Lung (tissue), 12 donors: ENCODE results near the gene HIBADH. TPM values are rescaled to one million over a fixed set of nuclear protein-coding genes. Genes with fewer than 3 reads are reported as not detected.
"Not testable (repeated sequence)": the region's sequence is repeated elsewhere in the genome, so short reads cannot be mapped to it uniquely, and the experiment has no call there.

ENCODE experiments used
- ATAC-seq: fragments of 200-7000 bp; cut with Tn5 transposase; one replicate; pipeline ENCODE4 v1.9.1; 2020; ENCODE audit warnings: moderate number of reproducible peaks; ENCODE audit not compliant: insufficient read depth, low FRiP score
- DNase-seq, 3 donors: peaks; one replicate each; pipeline ENCODE4 v3.0.0-alpha.2; 2013 to 2017
- H3K27ac ChIP-seq, 2 donors: one replicate each; pipeline ENCODE4 v1.5.1; 2013; ENCODE audit warnings: mild to moderate bottlenecking in 2 of 2, moderate library complexity in 2 of 2, control low read depth in 1 of 2, inconsistent platforms in 1 of 2, low read depth in 1 of 2, low read length in 1 of 2
- H3K27me3 ChIP-seq, 3 donors: one replicate each; pipeline ENCODE4 v1.5.1; 2013; ENCODE audit warnings: low read length in 2 of 3; ENCODE audit not compliant: control insufficient read depth in 3 of 3, insufficient read depth in 3 of 3
- H3K36me3 ChIP-seq, 4 donors: one replicate each; pipeline ENCODE4 v1.5.1; 2013; ENCODE audit warnings: low read length in 4 of 4, mild to moderate bottlenecking in 1 of 4, moderate library complexity in 1 of 4; ENCODE audit not compliant: control insufficient read depth in 4 of 4, insufficient read depth in 4 of 4
- H3K4me1 ChIP-seq, 5 donors: one replicate each; pipeline ENCODE4 v1.5.1; 2013; ENCODE audit warnings: low read length in 5 of 5, mild to moderate bottlenecking in 2 of 5, moderate library complexity in 1 of 5; ENCODE audit not compliant: control insufficient read depth in 5 of 5, insufficient read depth in 5 of 5
- H3K4me3 ChIP-seq: one replicate; pipeline ENCODE4 v1.5.1; 2013; ENCODE audit warnings: mild to moderate bottlenecking, control low read depth, moderate library complexity
- H3K9ac ChIP-seq, 2 donors: one replicate each; pipeline ENCODE4 v1.5.1; 2013; ENCODE audit warnings: low read length in 2 of 2, control low read depth in 1 of 2; ENCODE audit not compliant: insufficient read depth in 1 of 2
- H3K9me3 ChIP-seq, 4 donors: one replicate each; pipeline ENCODE4 v1.5.1; 2013; ENCODE audit warnings: low read length in 3 of 4, mild to moderate bottlenecking in 1 of 4, moderate library complexity in 1 of 4; ENCODE audit not compliant: control insufficient read depth in 4 of 4, insufficient read depth in 3 of 4
- CTCF ChIP-seq: IDR thresholded peaks from 2 replicates; pipeline ENCODE4 v1.5.1; 2012; ENCODE audit warnings: mild to moderate bottlenecking; ENCODE audit errors: control extremely low read depth, extremely low read depth
- WGBS, 2 donors: extraction: QIAGEN DNeasy Blood & Tissue Kit; methylation state at CpG; one replicate each; pipeline ENCODE4 v1.1.7; 2013; 5-methylcytosine and 5-hydroxymethylcytosine counted together
- polyA plus RNA-seq, 2 donors: library from polyadenylated mRNA; stranded (reverse); fragments of 200-250 nt; gene quantifications; one replicate each; pipeline ENCODE4 v1.2.1, GENCODE V29; 2013
- total RNA-seq, 2 donors: library from RNA; depleted of rRNA in 1 of 2; stranded (reverse); fragments of >200 nt in 1 of 2; gene quantifications; one replicate each; pipeline ENCODE4 v1.2.1, GENCODE V29; 2014 to 2021
- donor health status: control.
- donor health status: control.
- donor health status: Bipolar disorder and iron deficiency.
- donor health status: healthy.
- donor health status: DM: yes; HTN: yes; CAD: no.

HIBADH gene
- total and polyA plus RNA-seq, 4 donors = 13.7 to 39.2 (median 17.4) TPM

- Histone ChIP-seq H3K27ac (no peak overlapping the region), H3K9ac (no peak overlapping the region), H3K36me3 (no peaks in the 10 kb centered on the region), H3K27me3 (peaks cover 0 to 3% (median 0%) of the 10 kb centered on the region in 3 donors), H3K4me1 (peaks cover 0 to 6% (median 2%) of the 10 kb centered on the region in 5 donors), H3K9me3 (peaks cover 0 to 6% (median 0%) of the 10 kb centered on the region in 4 donors), H3K4me3 (no peak overlapping the region)
- ATAC-seq (no peak), DNase-seq (no peak)
- 85 to 94% methylated on average over 2 of the region's 2 CpGs for WGBS, 2 donors
- TF ChIP-seq CTCF = no peak
Measured at GRCh38 chr7:27510541-27510940, 152.1 kb downstream of the HIBADH start.

- WGBS, 2 donors = 95% methylated on average over 2 of the region's 2 CpGs
- not testable (repeated sequence) for ATAC-seq, H3K9me3 ChIP-seq, H3K4me3 ChIP-seq, H3K27ac ChIP-seq, DNase-seq, H3K4me1 ChIP-seq, H3K9ac ChIP-seq, H3K27me3 ChIP-seq, H3K36me3 ChIP-seq
Measured at GRCh38 chr7:27501879-27502278, 160.8 kb downstream of the HIBADH start.

- 69 to 75% methylated on average over 6 of the region's 6 CpGs for WGBS, 2 donors
- no peak for DNase-seq
- H3K4me1 ChIP-seq = no peaks in the 10 kb centered on the region
- no peak for ATAC-seq
- H3K27ac ChIP-seq = no peak overlapping the region
- no peak overlapping the region for H3K9ac ChIP-seq
- H3K9me3 ChIP-seq = no peaks in the 10 kb centered on the region
- no peak for TF ChIP-seq CTCF
- H3K27me3 ChIP-seq = no peaks in the 10 kb centered on the region
- no peaks in the 10 kb centered on the region for H3K36me3 ChIP-seq
- H3K4me3 ChIP-seq = no peak overlapping the region
Measured at GRCh38 chr7:27501001-27501400, 161.7 kb downstream of the HIBADH start.

- H3K4me1 ChIP-seq = no peaks in the 10 kb centered on the region
- H3K36me3 ChIP-seq = no peaks in the 10 kb centered on the region
- 93 to 96% methylated on average over 11 of the region's 11 CpGs for WGBS, 2 donors
- no peak for TF ChIP-seq CTCF
- no peak for DNase-seq
- H3K9me3 ChIP-seq = peaks cover 0 to 16% (median 0%) of the 10 kb centered on the region in 4 donors
- no peak overlapping the region for H3K4me3 ChIP-seq
- no peak overlapping the region for H3K9ac ChIP-seq
- no peak overlapping the region for H3K27ac ChIP-seq
- H3K27me3 ChIP-seq = no peaks in the 10 kb centered on the region
- no peak for ATAC-seq
Measured at GRCh38 chr7:27492224-27492623, 170.5 kb downstream of the HIBADH start.
